ENCODE results near the gene ALDOB.

ALDOB gene

DNA sequence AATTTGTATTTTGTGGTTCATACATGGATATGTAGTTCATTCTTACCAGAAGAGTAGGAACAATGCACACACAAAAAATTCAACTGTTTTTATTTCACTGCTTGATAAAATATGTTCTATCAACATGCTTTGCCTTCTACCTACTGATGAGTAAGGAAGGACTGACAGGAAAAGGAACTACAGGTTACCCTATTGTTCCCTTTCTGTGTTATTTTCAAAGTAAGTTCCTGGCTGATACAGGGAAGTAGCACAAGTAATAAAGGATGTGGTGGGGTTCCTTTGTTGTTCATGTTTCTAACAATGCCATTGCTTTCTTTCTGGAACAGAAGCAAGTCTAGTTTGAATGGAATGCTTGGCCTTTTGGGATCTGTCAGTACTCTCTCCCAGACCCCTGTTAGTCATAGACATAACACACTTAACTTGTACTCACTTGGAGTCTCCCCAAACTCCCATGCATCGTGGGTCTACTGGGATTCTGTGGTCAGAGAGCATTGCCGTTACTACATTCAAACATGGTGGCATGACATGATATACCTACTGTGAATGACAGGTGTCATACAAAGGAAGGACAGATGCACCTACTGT is 20.2 kb upstream of the ALDOB start:
- no peak for DNase-seq

DNA sequence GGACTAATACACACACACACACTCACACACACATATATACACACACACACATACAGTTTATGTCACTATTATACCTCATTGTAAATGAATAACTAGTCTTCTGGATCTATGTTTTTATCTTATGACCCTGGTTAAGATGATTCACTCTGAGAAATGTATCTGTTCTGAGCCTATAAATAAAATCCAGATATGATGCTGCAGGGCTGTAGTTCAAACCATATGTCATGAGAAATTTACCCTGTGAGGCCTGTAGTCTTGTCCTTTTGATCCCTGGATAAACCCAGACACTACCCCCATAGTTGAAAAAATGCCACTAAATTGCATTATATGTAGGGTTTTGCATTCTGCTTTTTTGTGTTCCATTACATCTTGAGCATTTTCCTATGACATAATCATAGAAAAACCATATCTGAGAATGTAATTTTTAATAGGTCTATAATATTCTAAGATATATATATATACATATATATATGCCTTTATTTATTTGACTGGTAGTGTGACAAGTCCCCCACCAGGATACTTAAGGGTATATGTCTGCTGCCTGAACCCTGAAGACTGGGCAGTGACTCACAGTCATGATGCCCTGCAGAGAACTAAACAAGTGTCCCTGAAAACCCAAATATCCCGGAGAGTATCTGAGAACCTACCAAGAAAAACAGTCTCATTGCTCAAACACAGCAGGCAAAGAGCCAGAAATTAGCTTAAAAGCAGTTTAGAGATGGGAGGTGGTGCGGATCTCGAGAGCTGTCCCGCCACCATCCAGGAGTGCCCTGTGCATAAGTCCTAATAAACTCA is 18.4 kb upstream of the ALDOB start:
- DNase-seq: no peak

DNA sequence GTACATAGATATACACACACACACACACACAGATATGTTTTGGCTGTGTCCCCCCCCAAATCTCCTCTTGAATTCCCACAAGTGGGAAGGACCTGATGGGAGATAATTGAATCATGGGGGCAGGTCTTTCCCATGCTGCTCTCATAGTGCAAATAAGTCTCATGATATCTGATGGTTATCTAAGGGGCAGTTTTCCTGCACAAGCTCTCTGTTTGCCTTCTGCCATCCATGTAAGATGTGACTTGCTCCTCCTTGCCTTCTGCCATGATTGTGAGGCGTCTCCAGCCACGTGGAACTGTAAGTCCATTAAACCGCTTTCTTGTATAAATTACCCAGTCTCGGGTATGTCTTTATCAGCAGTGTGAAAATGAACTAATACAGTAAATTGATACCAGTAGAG is 15.9 kb upstream of the ALDOB start:
- DNase-seq: no peak

DNA sequence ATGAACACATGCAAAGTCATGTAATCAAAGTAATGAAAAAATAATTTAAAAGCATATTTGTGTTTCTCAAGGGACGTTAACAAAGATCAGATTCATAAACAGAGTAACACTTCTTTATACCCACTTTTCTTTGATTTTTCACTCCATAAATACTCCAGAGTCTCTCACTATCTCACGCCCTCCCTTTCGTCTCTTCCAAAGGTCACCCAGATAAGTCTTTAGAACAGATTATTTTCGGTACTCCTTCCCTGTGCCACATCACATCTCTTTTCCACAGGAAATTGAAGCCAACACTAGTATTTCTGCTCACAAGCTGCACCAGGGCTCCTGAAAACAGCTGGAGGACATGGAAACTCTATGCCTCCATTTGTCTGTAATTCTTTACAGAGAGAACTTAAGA is 15.4 kb upstream of the ALDOB start:
- no peak for DNase-seq

DNA sequence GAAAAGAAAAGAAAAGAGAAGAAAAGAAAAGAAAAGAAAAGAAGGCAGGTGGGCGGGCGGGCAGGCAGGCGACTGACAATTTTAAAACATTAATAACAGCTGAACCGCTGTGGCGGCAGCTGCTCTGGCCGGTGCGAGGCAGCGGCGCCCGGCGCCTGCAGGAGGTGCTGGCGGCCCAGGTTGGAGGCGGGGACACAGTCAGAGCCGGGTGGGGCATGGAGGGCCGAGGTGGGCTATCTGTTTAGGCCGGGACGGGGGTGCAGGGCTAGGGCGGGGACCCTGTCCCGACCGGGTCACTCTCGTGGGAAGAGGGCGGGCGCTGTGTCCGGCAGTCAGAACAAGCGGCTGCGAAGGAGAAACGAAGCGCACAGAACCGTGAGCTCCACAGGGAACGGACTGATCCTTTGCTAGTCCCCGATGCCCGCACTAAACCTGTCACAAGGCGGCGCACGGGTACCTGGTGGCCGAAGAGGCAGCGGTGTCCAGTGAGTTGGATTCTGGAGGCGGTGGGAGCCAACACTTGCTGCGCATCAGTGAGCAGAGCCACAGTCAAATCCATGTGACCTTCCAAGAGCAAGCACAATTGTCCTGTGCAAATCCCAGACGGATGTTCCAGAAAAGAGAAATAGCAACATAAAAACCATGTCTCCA is 13.6 kb upstream of the ALDOB start:
- peak; percentile 12 for DNase-seq

DNA sequence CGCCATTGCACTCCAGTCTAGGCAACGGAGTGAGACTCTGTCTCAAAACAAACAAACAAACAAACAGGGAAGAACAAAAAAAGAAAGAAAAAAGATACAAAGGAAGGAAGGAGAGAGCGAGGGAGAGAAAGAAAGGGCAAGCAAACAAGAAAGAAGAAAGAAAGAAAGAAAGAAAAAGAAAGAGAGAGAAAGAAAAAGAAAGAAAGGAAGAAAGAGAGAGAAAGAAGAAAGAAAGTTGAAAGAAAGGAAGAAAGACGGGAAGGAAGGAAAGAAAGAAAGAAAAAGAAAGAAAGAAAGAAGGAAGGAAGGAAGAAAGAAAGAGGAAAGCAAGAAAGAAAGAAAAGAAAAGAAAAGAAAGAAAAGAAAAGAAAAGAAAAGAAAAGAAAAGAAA is 13.1 kb upstream of the ALDOB start:
- DNase-seq: no peak

DNA sequence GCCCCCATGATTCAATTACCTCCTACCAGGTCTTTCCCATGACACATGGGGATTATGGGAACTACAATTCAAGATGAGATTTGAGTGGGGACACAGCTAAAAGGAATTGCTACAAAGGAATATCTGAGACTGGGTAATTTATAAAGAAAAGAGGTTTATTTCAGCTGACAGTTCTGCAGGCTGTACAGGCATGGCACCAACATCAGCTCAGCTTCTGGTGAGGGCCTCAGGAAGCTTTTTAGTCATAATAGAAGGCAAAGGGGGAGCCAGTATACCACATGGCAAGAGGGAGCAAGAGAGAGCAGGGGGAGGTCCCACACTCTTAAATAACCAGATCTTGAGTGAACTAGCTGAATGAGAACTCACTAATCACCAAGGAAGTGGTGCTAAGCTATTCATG is 11.2 kb upstream of the ALDOB start:
- no peak for DNase-seq

DNA sequence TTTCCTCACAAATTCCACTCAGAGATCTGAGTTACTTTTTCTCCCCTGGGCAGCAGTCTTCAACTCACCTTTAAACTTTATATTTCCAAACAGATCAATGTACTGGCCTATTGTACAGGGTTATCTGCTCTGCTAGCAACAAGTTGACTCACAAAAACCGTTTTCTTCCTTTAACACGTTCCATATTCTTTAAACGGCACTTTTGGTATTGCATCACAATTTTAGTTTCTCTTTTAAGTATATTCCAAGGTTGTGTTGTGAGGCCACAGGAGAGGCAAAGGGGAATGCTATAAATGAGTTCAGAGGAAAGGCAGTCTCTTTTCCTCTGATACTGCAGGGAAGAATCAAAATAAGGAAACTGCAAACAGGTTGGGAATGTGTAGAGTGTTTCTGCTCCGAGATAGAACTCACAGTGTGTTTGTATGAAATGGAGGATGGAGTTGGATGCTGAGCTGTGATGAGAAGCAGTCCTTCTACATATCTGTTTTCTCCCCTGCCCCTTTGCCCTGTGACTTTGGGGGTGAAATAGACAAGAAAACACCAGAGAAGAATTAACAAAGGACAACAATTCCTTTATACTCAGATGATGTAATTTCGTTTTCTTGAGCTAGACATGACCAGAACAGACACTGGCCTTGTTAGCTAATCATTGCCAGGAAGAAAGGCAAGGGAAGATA is 9.9 kb upstream of the ALDOB start:
- no peak for DNase-seq

DNA sequence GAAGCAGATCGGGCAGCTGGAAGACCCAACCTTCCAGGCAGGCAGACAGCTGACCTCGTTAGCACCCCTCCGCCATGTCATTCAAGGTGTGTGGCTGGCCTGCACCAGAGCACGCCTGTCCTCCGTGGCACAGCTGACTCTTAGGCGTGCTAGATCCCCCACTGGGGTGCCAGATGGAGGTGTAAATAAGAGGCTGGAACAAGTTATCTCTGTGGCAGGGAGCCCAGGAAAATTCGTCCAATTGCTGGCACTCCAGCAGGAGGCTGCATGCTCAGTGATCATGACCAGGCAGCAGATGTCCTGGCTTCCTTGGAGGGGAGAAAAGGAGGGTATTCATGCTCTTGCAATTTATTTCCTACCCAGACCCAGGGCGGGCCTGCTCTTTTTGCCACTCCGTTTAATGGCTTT is 7.8 kb upstream of the ALDOB start:
- DNase-seq: no peak

DNA sequence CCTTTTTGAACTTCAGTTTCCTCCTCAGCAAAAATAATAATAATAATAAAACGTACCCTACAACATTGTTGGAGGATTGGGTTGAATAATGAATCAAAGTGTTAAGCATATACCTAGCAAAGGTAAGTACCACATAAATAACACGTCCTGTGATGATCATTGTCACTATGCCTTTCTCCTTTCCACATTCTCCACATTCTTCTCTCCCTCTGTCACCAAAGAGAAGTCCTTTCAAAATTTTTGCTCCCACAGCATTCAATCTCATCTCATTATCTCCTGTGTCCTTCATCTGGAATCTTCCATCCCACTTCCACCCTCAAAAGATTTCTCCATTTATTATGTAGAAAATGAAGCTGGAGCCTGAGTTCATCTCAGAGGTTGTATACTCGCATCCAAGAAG is 7.2 kb upstream of the ALDOB start:
- no peak for DNase-seq

DNA sequence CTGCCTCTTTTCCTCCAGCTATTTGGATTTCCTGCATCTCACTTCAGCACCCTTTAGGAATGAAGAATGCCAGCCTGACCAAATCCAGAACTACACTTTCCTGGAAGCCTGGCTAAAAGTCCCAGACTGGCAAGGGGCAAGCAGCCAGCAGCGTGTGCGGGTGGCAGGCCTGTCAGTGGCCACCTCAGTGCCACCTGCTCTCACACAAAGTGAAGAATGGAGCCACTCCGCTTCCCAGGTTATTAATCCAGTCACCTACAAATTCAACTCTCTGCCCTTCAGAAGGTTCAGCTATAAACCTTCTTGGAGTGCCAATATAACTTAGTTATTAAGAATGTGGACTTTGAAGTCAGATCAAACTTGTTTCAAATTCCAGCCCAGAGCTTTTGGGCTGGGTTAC is 6.7 kb upstream of the ALDOB start:
- no peak for DNase-seq

DNA sequence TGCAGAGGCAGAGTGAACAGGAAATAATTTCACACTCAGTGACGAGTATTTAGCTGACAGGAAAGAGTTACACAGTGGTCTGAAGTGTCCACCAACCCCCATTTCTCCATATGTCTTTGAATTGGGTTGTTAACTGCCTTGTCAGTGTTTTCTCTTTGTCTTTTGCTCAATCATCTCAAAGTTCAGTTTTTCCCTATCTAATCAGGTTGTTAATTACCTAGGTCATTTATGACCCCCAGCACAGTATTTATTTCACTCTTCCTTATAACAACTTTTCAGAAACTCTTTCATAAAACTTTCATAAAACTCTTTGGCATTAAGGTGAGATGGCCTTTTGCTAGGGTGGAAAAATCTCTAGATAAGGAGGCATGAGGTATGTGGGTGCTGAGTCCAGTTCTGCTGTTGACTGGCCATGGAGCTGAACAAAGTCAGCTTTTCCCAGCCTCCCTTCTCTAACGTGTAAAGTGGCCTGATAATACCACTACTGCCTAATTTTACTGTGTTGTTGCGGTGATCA is 5.2 kb upstream of the ALDOB start:
- DNase-seq: no peak

DNA sequence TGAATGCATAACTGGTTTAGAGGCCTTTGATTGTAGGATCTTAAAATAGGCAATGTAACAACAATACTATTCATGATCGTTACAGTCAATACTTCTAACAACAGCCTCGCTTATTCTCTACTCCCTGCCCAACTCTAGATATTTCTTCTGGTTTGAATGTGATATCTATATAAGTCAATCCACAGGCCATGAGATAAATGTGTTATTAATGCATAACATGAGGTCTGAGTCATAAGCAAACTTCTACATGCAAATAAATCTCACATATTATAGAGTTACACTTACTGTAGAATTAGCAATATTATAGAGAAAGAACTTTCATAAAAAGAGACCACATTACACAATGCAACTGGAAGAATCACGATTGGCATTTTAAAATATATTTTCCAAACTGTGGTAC is 2.9 kb upstream of the ALDOB start:
- no peak for DNase-seq

DNA sequence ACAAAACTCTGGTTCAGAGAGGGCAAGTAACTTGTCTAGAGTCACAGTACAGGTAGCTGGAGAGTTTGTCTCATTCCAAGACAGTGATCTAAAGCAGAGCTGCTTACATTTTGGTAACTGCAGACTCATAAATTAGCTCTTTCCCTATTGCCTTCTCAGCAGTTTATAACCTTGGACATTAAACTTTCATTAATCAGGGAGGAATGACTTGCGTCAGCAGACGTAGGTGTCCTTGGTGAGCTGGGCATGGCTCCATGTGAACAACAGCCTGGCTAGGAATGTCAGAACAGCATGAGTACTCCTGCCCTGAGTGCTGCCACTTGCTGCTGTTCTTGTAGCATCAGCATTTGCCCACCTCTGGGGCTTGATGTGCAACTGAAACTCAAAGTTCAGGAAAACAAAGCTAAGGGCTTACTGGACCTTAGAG is 2.2 kb upstream of the ALDOB start:
- DNase-seq: no peak

DNA sequence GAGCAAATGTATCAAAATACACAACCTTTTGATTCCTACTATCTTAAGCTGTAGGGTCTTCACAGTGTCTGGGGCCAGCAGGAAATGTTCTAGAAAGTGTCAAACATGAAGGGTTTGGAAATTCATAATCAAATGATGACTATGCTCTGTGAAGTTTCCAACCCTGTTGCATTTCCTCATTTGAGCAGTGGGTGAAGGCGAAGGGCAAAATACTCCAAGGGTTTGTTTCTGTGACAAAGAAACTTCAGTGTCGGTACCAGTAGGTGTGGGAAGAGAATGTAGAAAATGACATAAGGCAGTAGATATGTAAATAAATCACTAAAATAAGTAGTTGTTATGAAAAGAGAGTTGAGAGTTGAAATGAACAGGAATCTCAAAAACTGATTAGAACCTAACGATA is 576 bp downstream of the ALDOB start:
- no peak for DNase-seq

DNA sequence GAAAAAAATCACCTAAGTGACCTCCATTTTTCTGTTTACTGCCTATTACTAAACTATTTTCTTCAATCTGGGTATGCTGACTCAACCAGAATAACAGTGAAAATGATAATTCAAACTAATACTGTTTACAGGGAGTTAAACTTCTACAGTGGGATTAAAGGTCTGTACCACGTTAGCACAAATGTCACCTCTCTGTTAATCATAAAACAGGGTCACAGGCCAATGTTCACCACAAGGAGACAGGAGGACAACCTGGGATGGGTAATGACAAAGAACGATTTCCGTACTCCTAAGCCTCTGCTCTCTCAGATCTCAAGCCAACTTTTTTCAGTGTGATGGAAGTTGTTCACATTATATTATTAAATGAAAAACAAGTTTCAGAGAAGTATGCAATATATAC is 2.3 kb downstream of the ALDOB start:
- DNase-seq: no peak

DNA sequence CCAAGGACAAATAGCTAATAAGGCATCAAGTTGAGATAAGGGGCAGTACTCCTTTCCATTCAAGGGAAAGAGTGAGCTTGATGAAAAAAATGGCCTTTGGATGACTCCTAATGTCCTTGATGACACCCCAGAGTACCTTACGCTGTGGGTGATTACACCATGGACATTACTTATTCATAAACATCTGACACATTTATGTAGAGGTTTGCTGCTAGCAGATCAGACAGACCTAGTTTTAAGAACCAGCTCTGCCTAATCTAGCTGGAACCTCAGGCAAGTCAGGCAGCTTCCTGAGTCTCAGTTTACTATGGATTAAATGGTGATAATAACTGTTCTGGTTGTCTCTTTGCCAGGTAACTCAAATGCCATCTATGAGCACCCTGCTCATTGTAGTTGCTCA is 2.8 kb downstream of the ALDOB start:
- no peak for DNase-seq

DNA sequence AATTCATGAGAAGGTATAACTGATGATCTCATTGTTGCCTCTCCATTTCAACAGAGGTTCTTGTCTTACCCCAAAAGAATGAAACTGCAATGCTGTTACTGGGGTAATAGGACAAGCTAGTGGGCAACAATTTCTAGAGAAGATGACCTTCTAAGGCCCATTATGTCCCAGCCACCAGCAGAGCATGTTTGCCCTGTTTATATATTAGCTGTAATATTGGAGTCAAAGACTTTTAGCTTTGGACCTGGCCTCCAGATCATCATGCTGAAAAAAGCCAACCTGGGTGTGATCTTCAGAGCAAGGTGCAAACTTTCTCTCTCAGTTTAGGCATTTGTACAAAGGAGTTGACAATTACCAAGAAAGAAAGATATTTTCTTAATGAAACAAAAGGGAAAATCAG is 3.4 kb downstream of the ALDOB start:
- DNase-seq: no peak

DNA sequence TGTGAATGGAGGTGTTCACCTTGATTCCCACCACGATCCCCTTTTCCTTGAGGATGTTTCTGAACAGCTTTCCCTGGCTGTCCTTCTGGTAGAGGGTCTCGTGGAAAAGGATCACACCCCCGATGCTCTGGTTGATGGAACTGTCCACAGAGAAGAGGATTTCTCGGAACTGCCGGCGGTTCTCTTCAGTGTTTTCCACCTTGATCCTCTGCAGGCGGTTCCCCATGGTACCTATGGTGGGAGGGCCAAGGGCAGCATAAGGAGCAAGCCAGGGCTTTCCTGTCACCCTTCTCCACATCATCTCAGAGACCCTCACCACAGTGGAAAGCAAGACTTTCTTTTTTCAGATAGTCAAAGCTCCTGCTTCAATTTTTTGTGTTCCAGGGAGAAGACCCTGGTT is 5.8 kb downstream of the ALDOB start:
- no peak for DNase-seq

DNA sequence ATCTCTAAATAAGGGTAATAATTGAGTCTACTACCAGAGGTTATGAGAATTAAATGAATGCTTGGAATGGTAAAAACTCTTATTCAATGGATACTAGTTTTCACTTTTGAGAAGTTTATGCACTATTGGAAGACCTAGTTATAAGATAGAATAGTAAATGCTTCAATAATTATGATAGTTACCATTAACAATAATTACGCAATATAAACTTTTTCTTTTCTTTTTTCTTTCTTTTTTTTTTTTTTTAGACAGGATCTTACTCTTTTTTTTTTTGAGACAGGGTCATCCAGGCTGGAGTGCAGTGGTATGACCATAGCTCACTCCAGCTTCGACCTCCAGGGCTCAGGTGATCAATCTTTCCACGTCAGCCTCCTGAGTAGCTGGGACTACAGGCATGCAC is 6.7 kb downstream of the ALDOB start:
- DNase-seq: no peak

DNA sequence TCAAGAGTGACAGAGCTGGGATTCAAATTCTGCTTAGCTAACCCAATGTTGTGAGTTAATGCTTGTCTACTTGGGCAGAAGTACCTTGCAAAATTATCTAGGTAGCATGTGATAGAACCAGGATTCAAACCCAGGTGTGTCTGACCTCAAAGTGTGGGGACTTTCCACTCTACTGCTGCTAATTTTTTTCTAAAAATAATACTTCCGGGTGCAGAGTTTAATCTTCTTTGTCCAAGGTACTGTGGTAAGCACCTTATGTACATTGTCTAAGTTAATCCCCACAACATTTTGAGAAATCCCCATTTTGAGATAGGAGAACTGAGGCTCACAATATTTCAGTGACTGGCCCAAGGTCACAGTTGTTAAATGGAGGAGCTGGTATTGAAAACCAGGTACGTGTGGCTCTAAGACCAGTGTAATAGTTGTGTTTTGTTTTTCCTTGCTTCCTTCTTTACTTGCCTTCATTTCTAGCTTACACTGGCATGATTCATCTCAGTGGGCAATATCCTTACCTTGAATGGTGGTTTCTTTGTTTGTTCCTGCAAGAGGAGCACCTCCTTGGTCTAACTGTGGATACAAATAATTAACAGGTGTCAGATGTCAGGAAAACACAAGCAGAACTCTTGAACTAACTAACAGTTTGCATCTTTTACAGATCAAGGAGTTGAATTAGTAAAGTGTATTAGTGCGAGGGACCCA is 7.5 kb downstream of the ALDOB start:
- no peak for DNase-seq

DNA sequence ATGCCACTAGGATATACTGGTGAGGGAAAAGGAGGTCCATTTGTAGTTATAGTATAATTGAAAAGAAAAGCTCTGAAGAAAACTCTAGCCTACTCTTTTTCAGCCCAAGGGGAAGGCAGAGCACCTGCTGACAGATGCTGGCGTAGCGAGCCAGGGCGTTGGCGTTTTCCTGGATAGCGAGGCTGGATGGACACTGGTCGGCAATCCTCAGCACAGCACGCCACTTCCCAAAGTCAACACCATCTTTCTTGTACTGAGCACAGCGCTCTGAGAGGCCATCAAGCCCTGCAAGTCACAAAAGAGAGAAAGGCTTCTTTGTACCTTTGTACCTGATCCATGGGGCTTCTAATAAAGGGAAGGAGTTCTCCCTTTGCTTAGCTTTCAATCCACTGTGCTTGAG is 8.2 kb downstream of the ALDOB start:
- no peak for DNase-seq

DNA sequence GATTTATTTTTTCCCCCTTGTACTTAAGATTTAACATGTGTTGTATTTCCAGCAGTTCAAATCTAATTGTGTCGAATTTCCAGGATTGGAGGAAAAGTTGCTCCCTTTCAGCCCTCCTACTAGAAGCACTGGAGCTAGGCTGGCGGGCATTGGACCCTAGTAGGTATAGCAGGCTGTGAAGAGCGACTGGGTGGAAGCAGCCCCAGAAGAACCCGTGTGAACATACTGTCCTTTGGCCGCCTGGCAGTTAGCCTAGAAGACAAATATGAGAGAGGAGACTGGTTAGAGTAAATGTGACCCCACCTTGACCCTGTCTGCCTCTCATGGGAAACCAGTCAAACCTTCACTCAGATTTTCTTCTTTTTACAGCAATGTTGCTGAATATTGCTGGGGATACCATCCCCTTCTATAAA is 13.9 kb downstream of the ALDOB start:
- no peak for DNase-seq

Measured in effector CD4-positive, alpha-beta T cell (primary cell).